ENCODE data around the gene BTBD18. TPM values are rescaled to one million over a fixed set of nuclear protein-coding genes. Genes with fewer than 3 reads are reported as not detected.

The BTBD18 gene
- total and polyA plus RNA-seq, 4 donors, result not detected

GRCh38 chr11:57752954-57753353, 1.3 kb upstream of the BTBD18 start:
- Histone ChIP-seq H3K36me3 (ENCODE audit: control insufficient read depth in 4 of 4, insufficient read depth in 4 of 4, low read length in 4 of 4) (no peaks in the 10 kb centered on the region), H3K4me3 (no peak overlapping the region), H3K4me1 (ENCODE audit: control insufficient read depth in 5 of 5, insufficient read depth in 5 of 5, low read length in 5 of 5) (peaks cover 0 to 4% (median 0%) of the 10 kb centered on the region in 5 donors), H3K27ac (ENCODE audit: low read depth in 1 of 2, low read length in 1 of 2) (no peak overlapping the region), H3K27me3 (ENCODE audit: control insufficient read depth in 3 of 3, insufficient read depth in 3 of 3, low read length in 2 of 3) (no peaks in the 10 kb centered on the region), H3K9ac (ENCODE audit: insufficient read depth in 1 of 2, low read length in 2 of 2) (no peak overlapping the region), H3K9me3 (ENCODE audit: control insufficient read depth in 4 of 4, insufficient read depth in 3 of 4, low read length in 3 of 4) (no peaks in the 10 kb centered on the region)
- no peak for ATAC-seq (ENCODE audit: insufficient read depth, low FRiP score)
- DNase-seq, result no peak
- TF ChIP-seq, protein P1, sequence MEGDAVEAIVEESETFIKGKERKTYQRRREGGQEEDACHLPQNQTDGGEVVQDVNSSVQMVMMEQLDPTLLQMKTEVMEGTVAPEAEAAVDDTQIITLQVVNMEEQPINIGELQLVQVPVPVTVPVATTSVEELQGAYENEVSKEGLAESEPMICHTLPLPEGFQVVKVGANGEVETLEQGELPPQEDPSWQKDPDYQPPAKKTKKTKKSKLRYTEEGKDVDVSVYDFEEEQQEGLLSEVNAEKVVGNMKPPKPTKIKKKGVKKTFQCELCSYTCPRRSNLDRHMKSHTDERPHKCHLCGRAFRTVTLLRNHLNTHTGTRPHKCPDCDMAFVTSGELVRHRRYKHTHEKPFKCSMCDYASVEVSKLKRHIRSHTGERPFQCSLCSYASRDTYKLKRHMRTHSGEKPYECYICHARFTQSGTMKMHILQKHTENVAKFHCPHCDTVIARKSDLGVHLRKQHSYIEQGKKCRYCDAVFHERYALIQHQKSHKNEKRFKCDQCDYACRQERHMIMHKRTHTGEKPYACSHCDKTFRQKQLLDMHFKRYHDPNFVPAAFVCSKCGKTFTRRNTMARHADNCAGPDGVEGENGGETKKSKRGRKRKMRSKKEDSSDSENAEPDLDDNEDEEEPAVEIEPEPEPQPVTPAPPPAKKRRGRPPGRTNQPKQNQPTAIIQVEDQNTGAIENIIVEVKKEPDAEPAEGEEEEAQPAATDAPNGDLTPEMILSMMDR (IDR thresholded peaks at IDR 0.05; ENCODE audit: control extremely low read depth, extremely low read depth), result no peak
- WGBS, 2 donors, result 96 to 98% methylated on average over 30 of the region's 30 CpGs

GRCh38 chr11:57751176-57751575, 443 bp downstream of the BTBD18 start:
- TF ChIP-seq, protein P1 (IDR thresholded peaks at IDR 0.05; ENCODE audit: control extremely low read depth, extremely low read depth), result no peak
- no peak for ATAC-seq (ENCODE audit: insufficient read depth, low FRiP score)
- H3K9me3 ChIP-seq (ENCODE audit: control insufficient read depth in 4 of 4, insufficient read depth in 3 of 4, low read length in 3 of 4), result no peaks in the 10 kb centered on the region
- peaks cover 0 to 2% (median 0%) of the 10 kb centered on the region in 4 donors for H3K36me3 ChIP-seq (ENCODE audit: control insufficient read depth in 4 of 4, insufficient read depth in 4 of 4, low read length in 4 of 4)
- H3K9ac ChIP-seq (ENCODE audit: insufficient read depth in 1 of 2, low read length in 2 of 2), result no peak overlapping the region
- DNase-seq, result no peak
- no peak overlapping the region for H3K4me3 ChIP-seq
- H3K4me1 ChIP-seq (ENCODE audit: control insufficient read depth in 5 of 5, insufficient read depth in 5 of 5, low read length in 5 of 5), result peaks cover 0 to 4% (median 0%) of the 10 kb centered on the region in 5 donors
- no peaks in the 10 kb centered on the region for H3K27me3 ChIP-seq (ENCODE audit: control insufficient read depth in 3 of 3, insufficient read depth in 3 of 3, low read length in 2 of 3)
- no peak overlapping the region for H3K27ac ChIP-seq (ENCODE audit: low read depth in 1 of 2, low read length in 1 of 2)

- Histone ChIP-seq H3K9me3 (ENCODE audit: control insufficient read depth in 4 of 4, insufficient read depth in 3 of 4, low read length in 3 of 4) (no peaks in the 10 kb centered on the region), H3K9ac (ENCODE audit: insufficient read depth in 1 of 2, low read length in 2 of 2) (no peak overlapping the region), H3K4me3 (no peak overlapping the region), H3K36me3 (ENCODE audit: control insufficient read depth in 4 of 4, insufficient read depth in 4 of 4, low read length in 4 of 4) (peaks cover 13 to 29% (median 16%) of the 10 kb centered on the region in 4 donors), H3K27me3 (ENCODE audit: control insufficient read depth in 3 of 3, insufficient read depth in 3 of 3, low read length in 2 of 3) (no peaks in the 10 kb centered on the region), H3K4me1 (ENCODE audit: control insufficient read depth in 5 of 5, insufficient read depth in 5 of 5, low read length in 5 of 5) (peaks cover 3 to 10% (median 8%) of the 10 kb centered on the region in 5 donors), H3K27ac (ENCODE audit: low read depth in 1 of 2, low read length in 1 of 2) (no peak overlapping the region)
- DNase-seq (no peak), ATAC-seq (ENCODE audit: insufficient read depth, low FRiP score) (no peak)
- WGBS, 2 donors, result 83 to 87% methylated on average over 1 of the region's 1 CpG
- TF ChIP-seq, protein P1 (IDR thresholded peaks at IDR 0.05; ENCODE audit: control extremely low read depth, extremely low read depth), result no peak
These were observed 4.7 kb downstream of the BTBD18 start for GRCh38 chr11:57746920-57747319.

GRCh38 chr11:57745206-57745605, 6.4 kb downstream of the BTBD18 start:
- H3K9me3 ChIP-seq (ENCODE audit: control insufficient read depth in 4 of 4, insufficient read depth in 3 of 4, low read length in 3 of 4), result no peaks in the 10 kb centered on the region
- H3K27me3 ChIP-seq (ENCODE audit: control insufficient read depth in 3 of 3, insufficient read depth in 3 of 3, low read length in 2 of 3), result no peaks in the 10 kb centered on the region
- H3K9ac ChIP-seq (ENCODE audit: insufficient read depth in 1 of 2, low read length in 2 of 2), result no peak overlapping the region
- H3K4me3 ChIP-seq, result no peak overlapping the region
- H3K36me3 ChIP-seq (ENCODE audit: control insufficient read depth in 4 of 4, insufficient read depth in 4 of 4, low read length in 4 of 4), result peaks cover 13 to 29% (median 16%) of the 10 kb centered on the region in 4 donors
- TF ChIP-seq, protein P1 (IDR thresholded peaks at IDR 0.05; ENCODE audit: control extremely low read depth, extremely low read depth), result no peak
- H3K4me1 ChIP-seq (ENCODE audit: control insufficient read depth in 5 of 5, insufficient read depth in 5 of 5, low read length in 5 of 5), result peaks cover 0 to 15% (median 8%) of the 10 kb centered on the region in 5 donors
- ATAC-seq (ENCODE audit: insufficient read depth, low FRiP score) (no peak), DNase-seq (no peak)
- WGBS, 2 donors, result 88 to 100% methylated on average over 5 of the region's 5 CpGs
- H3K27ac ChIP-seq (ENCODE audit: low read depth in 1 of 2, low read length in 1 of 2), result no peak overlapping the region

All from lung (tissue), 12 donors.